ENCODE results near the gene BRD7.

GRCh38 chr16:50354082-50354481 is 14.7 kb downstream of the BRD7 start:
- TF ChIP-seq CTCF (IDR thresholded peaks at IDR 0.05) (no peak), POLR2A (IDR thresholded peaks at IDR 0.05) (no peak)

Measured in Peyer's patch (tissue), 4 donors.